Activated T-cell treated with anti-CD3 and anti-CD28 coated beads for 1 hour (primary cell): ENCODE results near the gene CFAP65.
A peak's percentile ranks its signal among the peaks of the same experiment; 100 is the strongest.

ENCODE experiments used
- DNase-seq: peaks from one replicate; pipeline ENCODE4 v3.0.0-alpha.2; 2020; ENCODE audit warnings: low read depth

CFAP65 gene

DNA sequence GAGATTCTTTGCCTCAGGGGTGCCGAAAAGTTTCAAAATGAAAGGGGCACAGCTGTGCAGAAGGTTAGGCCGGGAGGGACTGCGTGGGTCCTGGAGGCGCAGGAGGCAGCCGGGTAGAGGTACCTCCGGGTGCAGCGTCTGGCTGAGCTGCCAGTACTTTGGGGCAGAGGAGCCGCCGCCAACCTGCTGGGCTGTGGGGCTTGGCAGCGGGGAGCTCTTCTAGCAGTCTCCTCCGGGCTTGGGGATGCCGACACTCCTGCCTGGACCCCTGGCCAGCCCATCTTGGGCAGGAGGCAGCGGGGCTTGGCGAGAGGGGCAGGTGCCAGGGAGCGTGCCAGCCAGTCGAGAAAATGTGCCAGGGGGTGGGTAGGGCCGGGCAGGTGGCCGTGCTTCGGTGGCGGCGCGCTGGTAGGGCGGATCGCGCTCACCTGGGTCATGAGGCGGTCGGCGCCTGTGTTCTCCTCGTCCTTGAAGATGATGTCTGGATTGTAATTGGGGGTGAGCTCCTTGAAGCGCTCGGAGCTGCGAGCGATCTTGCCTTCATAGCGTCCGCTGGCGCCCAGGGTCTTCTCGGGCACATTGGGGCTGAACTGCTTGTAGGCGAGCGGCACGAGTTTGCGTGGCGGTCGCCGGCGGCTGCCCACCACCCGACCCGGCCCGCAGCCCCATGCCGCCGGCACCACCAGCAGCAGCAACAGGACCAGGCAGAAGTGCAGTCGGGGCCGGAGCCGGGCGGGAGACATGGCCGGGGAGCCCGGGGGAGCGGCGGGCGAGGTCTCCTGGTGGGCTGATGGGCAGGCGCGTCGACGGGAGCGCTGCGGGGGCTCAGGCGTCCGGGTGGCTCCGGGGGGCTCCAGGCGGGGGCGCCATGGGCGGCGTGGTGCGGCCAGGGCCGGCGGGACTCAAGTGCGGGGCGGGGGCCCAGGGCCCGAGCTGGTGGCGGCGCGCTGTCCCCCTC, 18.7 kb upstream of the CFAP65 start:
- DNase-seq: no peak

DNA sequence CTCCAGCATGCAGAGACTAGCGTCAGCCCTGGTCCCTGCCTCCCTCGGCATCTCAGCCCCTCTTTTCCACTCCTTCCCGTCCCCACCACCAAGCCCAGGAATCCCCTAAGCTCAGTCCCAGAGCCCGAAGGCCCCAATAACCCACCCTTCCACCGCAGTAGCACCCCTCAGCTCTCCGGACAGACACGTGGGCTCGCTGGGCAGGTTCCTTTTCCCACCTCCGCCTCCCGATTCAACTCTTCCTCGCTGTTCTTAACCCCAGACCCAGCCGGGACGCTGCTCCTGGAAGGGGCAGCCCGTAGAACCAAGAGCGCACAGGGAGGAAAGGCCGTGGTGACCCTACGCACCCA, 18.0 kb upstream of the CFAP65 start:
- no peak for DNase-seq

DNA sequence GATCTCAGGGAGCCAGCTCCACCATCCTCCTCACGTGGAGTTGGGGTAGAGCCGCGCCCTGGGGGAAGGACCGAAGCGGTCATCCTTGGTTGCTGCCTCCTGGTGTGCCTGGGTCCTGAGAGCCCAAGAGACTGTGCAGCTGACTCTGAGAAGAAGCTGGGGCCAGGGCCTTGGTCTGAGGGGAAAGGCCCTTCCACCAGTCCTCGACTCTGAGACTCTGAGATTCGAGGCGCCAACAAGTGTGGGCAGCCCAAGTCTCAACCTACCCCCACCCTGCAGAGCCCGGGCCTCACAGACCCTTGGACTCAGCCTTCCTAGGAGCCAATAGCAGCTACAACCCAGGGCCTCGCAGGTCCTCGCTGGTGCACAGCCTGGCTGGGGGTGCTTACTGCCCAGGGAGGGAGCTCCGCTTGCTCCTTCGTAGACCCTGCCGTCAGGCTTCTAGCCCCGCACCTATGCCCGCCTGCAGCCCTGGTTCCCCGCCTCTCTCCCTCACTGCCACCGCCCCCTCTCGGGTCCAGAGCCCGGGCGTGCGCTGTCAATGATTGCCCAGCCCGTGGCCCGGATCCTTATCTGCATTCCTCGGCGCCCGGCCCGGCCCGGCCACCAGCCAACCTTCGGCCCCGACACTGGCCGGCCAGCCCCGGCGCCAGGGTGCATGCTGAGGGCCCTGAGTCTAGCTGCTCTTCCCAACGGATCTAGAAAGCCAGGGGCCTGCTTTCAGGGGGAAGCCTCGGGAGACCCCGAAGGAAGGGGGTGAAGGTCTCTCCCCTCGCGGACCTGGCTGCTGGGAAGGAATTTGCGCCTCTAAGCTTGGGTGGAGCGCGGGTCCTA, 17.4 kb upstream of the CFAP65 start:
- no peak for DNase-seq

DNA sequence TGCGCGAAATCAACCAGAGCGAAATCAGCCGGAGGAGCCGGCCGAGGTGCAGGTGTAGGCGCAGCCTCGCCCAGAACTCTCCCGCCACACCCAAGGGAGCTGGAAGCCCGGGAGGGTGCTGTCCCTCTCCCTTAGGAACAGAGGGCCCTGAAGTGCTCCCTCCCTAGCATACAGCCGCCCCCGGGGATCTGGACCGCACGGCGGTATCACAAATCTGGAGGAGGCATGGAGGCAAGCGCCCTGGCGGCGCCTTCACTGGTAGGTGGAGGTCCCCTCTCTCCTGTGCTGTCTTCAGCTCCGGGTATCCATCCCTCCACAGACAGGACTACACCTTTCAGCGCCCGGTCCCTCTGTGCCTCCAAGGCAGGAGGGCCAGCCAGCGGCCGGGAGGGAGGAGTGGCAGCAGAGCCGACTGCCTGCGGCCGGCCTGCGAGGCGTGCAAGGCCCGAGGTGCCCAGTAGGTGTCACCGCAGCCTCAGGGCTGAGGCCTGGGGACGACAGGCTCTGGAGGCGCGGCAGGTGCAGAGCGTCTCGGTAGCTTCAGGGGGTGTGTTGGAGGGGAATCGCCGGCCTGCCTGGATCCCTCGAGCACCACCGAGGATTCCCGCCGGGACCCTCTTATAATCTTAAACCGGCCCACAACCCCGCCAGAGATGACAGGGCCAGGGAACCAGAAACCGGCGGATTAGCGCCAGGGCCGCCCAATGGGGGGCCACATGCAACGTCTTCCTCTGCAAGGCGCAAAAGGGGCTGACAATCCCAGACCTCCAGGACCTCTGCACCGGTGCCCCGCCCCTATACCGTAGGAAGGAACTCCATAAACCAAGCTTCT, 16.6 kb upstream of the CFAP65 start:
- DNase-seq: peak; percentile 59

DNA sequence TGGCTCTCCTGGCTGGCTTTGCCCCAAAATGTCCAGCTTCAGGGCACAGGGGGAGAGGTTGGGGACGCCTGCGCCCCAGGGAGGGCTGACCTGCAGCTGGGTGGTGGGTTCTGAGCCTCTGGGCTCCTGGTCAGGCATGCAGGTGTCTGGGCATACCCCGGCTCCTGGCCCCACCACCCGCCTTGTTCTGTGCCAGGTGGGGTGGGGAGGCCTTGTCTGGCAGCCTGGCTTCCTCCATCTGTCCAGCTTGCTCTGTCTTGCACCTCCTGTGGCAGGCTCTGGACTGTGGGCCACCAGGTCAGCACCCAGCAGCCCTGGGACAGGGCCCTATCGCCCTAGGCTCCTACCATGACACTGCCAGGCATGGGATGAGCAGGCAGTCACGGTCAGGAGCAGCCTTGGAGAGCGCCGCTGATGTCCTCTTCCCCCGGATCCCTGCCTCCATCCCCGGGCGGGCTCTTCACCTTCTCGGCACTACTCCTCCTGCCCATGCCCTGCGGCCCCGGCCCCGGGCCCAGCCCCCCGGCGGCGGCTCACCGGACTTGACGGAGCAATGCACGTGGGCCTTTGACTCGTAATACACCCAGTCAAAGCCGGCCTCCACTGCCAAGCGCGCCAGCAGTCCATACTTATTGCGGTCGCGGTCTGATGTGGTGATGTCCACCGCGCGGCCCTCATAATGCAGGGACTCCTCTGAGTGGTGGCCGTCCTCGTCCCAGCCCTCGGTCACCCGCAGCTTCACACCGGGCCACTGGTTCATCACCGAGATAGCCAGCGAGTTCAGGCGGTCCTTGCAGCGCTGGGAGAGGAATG, 15.8 kb upstream of the CFAP65 start:
- DNase-seq: no peak

DNA sequence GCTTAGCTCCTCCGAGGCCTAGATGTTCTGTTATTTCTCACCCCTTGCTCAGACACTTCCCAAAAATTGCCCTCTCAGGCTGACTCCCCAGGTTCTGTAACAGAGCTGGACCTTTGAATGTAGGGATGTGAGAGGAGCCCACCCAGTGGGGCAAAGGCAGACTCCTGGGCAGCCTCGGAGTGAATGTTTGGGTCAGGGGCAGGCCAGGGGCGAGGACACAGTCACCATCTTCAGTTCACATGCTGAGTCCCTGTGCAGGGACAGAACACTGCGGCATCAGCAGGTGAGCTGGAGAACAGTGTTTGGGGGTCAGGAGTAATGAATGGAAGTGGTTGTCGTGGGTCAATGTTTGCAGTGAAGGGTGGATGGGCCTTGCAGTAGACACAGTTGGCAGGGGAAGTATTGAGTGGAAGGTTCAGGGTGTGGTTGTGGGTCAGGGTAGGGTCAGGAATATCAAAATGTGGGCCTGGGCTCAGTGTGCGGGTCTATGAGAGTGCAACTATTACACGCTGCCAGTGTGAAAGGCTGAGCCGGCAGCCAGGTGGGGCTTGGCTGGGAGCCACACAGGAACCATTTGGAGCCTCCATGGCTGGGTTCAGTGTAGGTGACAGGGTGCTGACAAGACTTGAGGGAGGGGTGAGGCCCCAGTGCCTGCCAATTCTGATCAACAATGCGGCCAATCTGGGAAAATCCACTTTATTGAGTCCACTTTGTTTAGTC, 15.0 kb upstream of the CFAP65 start:
- no peak for DNase-seq

DNA sequence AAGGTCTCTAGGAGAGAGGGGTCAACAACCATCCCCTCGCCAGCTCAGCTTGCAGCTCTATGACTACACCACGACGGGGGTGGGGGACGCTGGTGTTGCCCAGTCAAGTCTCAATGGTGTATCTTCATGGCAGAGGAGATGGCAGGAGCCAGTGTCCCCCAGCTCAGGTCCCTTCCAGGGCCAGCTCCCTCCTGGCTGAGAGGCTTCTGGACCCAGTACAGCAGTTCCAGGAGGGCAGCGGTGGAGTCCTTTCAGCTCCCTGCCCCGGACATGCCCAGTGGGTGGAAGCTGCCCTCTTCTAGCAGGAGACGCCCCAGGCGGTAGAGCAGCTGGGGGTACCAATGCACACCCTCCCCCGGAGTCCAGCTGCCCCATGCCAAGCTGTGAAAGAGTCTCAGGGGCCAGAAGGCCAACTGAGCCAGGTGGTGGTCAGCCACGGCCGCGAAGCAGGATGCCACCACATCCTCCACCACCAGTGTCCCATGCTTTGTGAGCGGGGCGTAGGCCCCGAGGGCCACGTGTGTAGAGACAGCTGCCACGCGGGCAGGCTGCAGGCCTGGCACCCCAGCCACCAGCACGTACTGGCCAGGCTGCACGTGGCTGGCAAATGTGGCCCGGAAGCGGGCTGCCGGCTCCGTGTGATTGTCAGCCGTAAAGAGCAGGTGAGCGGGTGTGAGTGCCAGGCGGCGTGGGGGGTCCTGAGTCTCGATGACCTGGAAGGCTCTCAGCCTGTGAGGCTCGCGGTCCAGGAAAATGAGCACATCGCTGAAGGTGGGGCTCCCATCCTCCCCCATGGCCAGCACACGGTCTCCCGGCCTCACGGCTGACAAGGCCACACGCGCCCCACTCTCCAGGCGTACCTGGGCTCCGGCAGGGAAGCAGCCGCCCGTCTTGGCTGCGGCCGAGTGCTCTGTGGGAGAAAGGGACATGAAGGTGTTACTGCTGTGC, 13.9 kb upstream of the CFAP65 start:
- DNase-seq: no peak

DNA sequence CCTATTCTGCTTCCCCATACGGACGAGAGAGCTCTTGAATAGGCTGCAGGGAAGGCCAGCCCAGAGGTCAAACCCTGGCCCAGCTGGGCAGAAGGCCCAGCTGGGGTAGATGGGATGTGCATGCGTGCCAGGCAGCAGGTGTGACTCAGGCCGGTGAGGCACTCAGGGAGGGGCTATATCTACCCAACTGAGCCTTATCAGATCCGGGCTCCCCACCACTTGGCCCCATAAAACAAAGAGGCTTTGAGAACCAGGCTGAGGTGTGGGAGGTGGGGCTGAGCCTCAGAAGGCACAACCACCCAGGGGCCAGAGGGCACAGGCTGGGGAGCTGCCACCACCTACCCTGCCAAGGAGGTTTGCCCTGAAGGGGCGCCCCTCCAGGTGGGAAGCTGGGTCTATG, 8.0 kb upstream of the CFAP65 start:
- DNase-seq: no peak

DNA sequence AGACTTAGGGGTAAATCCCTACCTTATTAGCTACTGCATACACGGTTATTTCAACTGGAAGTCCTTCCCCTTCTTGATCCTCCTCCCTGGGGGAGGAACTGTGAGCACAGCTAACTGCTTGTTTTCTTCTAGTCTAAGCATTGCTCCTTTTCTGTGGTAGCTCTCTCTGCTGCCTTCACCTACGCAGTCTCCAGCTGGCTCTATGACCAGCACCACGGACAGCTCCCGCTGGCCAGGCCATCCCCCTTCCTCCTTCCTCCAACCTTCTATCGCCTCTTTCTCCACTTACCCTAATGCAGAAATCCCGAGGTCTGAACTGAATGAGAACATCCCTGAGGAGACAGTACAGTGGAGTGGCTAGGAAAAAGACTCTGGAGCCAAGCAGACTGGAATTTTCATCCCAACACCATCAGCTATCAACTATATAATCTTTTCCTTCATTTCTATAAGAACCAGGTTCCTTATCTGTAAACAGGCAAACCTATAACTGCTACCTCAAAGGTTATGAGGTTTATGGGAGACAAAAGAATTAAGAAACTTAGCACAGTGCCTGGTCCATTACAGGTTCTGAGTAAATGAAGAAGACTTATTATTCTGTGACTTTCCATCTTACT, 4.7 kb upstream of the CFAP65 start:
- no peak for DNase-seq

DNA sequence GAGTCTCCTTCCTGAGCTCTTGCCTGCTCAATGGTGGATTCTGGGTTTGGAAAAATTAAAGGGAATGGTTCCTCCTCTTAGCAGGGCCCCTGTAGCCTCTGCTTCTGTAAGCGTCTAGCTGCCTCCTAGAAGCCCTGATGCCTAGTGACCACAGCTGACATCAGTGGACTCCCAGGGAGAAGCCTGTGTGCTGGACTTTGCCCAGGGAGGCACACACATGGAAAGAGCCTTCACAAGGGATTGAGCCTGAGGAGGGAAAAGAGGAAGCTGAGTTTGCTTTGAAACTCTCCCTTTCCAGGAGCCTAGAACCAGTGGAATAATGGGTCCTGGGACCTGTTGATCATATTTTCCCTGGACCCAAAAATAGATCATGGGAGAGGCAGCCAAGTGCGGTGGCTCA, 1.4 kb upstream of the CFAP65 start:
- no peak for DNase-seq

DNA sequence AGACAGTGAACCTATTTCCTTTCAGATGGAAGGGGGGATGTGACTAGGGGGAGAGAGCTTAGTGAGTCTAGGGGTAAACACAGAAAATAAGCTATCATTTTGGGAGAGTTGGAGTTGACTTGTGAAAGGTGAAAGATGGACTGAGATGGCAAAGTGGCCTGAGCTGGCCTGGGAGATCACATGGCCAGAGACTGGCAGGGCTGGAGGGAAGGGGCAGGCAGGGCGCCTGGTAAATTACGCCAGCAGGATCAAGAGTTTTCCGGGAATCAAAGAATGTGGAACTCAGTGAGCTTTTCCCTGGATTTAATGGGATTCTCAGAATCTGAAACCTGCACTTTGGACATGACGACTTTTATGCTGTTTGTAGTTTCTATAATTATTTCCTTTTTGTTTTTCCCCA, 841 bp upstream of the CFAP65 start:
- DNase-seq: no peak

DNA sequence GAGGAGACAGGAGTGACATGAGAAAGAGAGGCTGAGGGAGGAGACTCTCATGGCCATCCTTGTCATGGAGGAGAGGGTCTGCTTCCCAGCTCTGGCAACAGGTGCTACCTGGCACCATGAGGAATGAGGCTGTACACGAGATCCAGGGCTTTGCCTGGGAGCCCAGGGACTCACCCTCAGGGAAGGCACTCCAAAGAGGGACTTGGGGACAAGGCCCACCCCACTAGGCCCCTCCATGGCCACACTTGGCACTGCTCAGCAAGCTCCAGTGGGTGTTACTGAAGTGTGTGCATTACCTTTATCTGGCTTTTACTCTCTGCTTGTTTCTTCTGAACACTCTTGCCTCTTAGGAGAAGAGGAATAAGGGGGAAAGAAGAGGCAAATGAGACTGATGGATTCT, 2.7 kb downstream of the CFAP65 start:
- DNase-seq: no peak

DNA sequence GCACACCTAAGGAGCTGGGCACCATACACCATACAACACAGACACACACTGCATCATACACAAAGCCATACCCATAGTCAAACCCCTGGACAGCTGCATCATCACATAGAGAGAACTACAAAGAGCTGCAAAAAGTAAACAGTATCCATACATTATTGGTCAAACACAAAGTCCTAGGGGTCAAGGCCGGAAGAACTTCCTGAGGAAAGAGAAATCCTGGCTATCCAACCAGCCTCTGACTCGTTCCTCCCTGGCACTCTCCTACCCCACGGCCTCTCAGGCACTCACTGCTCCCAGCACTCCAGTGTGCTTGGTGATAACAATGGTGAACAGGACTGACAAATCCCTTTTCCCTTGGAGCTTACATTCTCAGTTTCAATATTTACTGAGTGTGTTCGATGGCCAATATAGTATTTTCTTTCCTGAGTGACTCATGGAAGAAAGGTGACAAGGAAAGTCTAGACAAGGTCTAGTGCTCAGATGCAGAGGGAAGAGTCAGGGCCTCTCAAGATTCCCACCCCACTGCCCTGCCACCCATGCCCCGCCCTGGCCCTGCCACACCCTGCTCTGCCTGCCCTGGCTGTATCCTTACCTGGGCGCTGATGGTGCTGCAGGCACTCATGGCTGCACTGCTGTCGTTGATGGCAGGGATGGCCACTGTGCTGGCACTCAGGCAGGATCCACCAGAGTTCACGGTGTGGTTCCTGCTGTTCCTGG, 3.4 kb downstream of the CFAP65 start:
- DNase-seq: no peak

DNA sequence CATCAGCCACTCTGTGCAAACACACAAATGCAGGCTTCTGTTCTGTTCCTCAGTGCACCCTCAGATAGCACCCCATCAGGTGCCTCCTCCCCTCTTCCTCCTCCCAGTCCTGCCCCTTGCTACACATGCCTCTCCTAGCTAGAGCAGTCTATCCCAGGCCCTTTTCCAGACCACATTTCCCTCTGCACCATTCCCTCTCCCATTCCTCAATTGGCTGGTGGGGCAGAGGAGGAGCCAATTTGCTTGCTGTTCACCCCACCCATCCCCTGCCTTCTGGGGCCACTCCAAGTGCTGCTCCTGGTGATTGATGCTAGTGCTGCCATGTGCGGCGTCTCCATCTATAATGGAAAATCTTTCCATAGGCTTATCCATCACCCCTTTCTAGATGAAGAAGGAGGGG, 5.4 kb downstream of the CFAP65 start:
- no peak for DNase-seq

DNA sequence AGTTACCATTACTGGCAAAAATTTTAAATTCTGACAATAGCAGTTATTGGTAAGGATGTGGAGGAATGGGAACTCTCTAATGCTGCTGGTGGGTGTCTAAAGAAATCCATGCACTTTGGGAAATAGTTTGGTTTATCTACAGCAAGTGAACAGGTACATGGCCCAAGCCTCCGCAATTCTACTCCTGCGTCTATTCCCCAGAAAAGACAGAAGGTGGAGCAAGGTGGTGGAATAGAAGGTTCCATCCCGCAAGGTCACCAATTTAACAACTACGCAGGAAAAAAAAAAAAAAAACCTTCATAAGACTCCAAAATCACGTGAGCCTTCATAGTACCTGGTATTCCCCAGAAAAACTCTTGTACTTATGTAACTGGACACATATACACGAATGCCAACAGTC, 6.5 kb downstream of the CFAP65 start:
- DNase-seq: no peak

DNA sequence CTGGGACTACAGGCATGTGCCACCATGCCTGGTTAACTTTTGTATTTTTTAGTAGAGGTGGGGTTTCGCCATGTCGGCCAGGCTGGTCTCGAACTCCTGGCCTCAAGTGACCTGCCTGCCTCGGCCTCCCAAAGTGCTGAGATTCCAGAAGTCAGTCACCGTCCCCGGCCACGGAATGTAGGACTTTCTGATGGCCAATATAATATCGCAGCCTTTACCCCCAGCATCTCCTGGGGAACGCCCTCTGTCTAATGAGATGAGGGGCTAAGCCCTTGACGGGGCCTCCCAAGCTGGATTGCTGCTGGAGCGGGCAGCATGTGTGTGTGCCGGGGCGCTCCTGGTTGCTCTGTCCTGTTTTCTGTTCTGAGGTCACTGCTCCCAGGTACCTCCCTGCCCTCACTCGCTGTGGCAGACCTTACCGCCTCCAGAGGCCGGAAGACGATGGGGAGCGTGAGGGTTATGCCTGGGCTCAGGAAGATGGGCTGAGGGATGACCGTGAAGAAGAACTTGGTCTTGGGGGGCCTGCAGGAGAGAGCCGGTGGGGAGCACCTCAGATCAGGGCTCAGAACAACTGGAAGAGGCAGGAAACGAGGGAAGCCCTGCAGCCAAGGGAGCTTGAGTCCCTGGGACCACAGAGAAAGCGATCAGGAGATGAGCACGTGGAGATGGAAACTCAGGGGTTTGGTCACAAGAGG, 9.1 kb downstream of the CFAP65 start:
- DNase-seq: no peak

DNA sequence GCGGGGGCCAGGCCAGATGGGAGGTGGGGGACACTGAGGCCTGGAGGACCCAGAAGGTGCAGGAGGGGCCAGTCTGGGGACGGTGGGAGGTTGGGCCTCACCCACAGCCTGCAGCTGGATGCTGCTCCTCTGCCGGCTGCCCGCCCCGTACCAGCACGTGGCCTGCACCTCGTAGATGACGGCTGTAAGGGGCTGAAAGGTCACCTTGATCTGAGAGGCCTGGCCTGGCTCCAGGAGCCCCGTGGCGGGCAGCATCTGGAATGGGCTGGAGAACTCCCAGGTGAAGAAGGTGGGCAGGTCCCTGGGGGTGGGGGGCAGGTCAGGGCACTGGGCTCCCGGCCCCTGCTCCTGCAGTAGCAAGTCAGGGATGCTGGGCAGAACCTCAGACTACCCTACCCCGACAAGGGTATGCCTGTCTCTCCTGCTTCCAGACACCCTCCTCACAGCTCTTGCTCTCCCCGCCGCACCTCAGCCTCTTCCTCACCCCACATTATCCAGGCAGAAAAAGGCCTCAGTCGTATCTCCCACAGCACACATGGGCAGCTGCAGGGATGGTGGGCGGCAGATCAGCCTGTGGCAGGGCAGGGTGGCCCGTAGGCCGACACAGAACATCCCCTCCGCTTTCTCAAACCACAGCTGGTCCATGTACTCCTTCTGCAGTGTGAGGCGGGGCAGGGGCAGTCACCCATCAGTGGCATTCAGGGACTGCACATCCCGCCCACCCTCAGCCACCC, 10.1 kb downstream of the CFAP65 start:
- no peak for DNase-seq
